Esophagus (tissue), 2 donors: ENCODE data around the gene ADIPOQ. TPM values are rescaled to one million over a fixed set of nuclear protein-coding genes. Genes with fewer than 3 reads are reported as not detected.
"Not testable (repeated sequence)": the region's sequence is repeated elsewhere in the genome, so short reads cannot be mapped to it uniquely, and the experiment has no call there.

Experiments used
- H3K27ac ChIP-seq, 2 donors: one replicate each; pipeline ENCODE4 v1.5.1; 2013; ENCODE audit warnings: low read depth in 2 of 2, mild to moderate bottlenecking in 2 of 2, inconsistent platforms in 1 of 2, low read length in 1 of 2, moderate library complexity in 1 of 2
- H3K27me3 ChIP-seq, 2 donors: one replicate each; pipeline ENCODE4 v1.6.1; 2013; ENCODE audit warnings: low read length in 2 of 2, control low read depth in 1 of 2, mild to moderate bottlenecking in 1 of 2; ENCODE audit not compliant: insufficient read depth in 2 of 2, control insufficient read depth in 1 of 2
- H3K36me3 ChIP-seq, 2 donors: one replicate each; pipeline ENCODE4 v1.6.1; 2013; ENCODE audit warnings: low read length in 1 of 2; ENCODE audit not compliant: control insufficient read depth in 2 of 2, insufficient read depth in 2 of 2
- H3K4me1 ChIP-seq, 2 donors: one replicate each; pipeline ENCODE4 v1.6.1; 2013; ENCODE audit warnings: low read length in 1 of 2; ENCODE audit not compliant: control insufficient read depth in 2 of 2, insufficient read depth in 2 of 2
- H3K4me3 ChIP-seq, 2 donors: one replicate each; pipeline ENCODE4 v1.5.1; 2013; ENCODE audit warnings: low read length in 2 of 2, mild to moderate bottlenecking in 2 of 2, low read depth in 1 of 2, moderate library complexity in 1 of 2
- H3K9me3 ChIP-seq, 2 donors: one replicate each; pipeline ENCODE4 v1.6.1; 2013; ENCODE audit warnings: mild to moderate bottlenecking in 2 of 2, low read depth in 1 of 2, low read length in 1 of 2, moderate library complexity in 1 of 2; ENCODE audit not compliant: control insufficient read depth in 2 of 2, insufficient read depth in 1 of 2
- WGBS, 2 donors: extraction: QIAGEN DNeasy Blood & Tissue Kit; methylation state at CpG; one replicate each; pipeline ENCODE4 v1.1.7; 2013; 5-methylcytosine and 5-hydroxymethylcytosine counted together
- polyA plus RNA-seq, 2 donors: library from polyadenylated mRNA; stranded (reverse); fragments of 200-250 nt; gene quantifications; one replicate each; pipeline ENCODE4 v1.2.3, GENCODE V29; 2013
- donor health status: healthy with polysubstance abuse.
- donor health status: Bipolar disorder and iron deficiency.

ADIPOQ gene
- polyA plus RNA-seq, 2 donors, result 0.04 to 0.20 TPM

GRCh38 chr3:186844908-186845307, 2.4 kb downstream of the ADIPOQ start:
- no peaks in the 10 kb centered on the region for H3K4me1 ChIP-seq
- no peaks in the 10 kb centered on the region for H3K9me3 ChIP-seq
- WGBS, 2 donors, result 81 to 94% methylated on average over 11 of the region's 11 CpGs
- no peak overlapping the region for H3K27ac ChIP-seq
- H3K27me3 ChIP-seq, result peaks cover 0 to 3% of the 10 kb centered on the region in 2 donors
- H3K4me3 ChIP-seq, result no peak overlapping the region
- no peaks in the 10 kb centered on the region for H3K36me3 ChIP-seq

- Histone ChIP-seq H3K9me3 (no peaks in the 10 kb centered on the region), H3K4me1 (no peaks in the 10 kb centered on the region), H3K27ac (no peak overlapping the region), H3K36me3 (no peaks in the 10 kb centered on the region), H3K27me3 (peaks cover 0 to 3% of the 10 kb centered on the region in 2 donors), H3K4me3 (no peak overlapping the region)
- 71 to 84% methylated on average over 10 of the region's 10 CpGs for WGBS, 2 donors
These were observed 3.2 kb downstream of the ADIPOQ start for GRCh38 chr3:186845756-186846155.

- Histone ChIP-seq H3K9me3 (no peaks in the 10 kb centered on the region), H3K4me1 (no peaks in the 10 kb centered on the region), H3K27ac (no peak overlapping the region), H3K36me3 (no peaks in the 10 kb centered on the region), H3K4me3 (no peak overlapping the region), H3K27me3 (peaks cover 0 to 3% of the 10 kb centered on the region in 2 donors)
- WGBS, 2 donors, result 62 to 63% methylated on average over 2 of the region's 2 CpGs
These were observed 4.9 kb downstream of the ADIPOQ start for GRCh38 chr3:186847437-186847836.

- no peaks in the 10 kb centered on the region for H3K36me3 ChIP-seq
- H3K4me3 ChIP-seq, result no peak overlapping the region
- no peak overlapping the region for H3K27ac ChIP-seq
- no peaks in the 10 kb centered on the region for H3K4me1 ChIP-seq
- WGBS, 2 donors, result 0 to 3% methylated on average over 1 of the region's 1 CpG
- no peaks in the 10 kb centered on the region for H3K9me3 ChIP-seq
- peaks cover 0 to 3% of the 10 kb centered on the region in 2 donors for H3K27me3 ChIP-seq
These were observed 7.0 kb downstream of the ADIPOQ start for GRCh38 chr3:186849374-186849975.

GRCh38 chr3:186851835-186852234, 9.3 kb downstream of the ADIPOQ start:
- H3K27ac ChIP-seq, H3K9me3 ChIP-seq, H3K4me1 ChIP-seq, H3K36me3 ChIP-seq, H3K27me3 ChIP-seq, H3K4me3 ChIP-seq: not testable (repeated sequence)
- 95 to 96% methylated on average over 3 of the region's 3 CpGs for WGBS, 2 donors

GRCh38 chr3:186852994-186853393, 10.5 kb downstream of the ADIPOQ start:
- Histone ChIP-seq H3K27me3 (no peaks in the 10 kb centered on the region), H3K27ac (no peak overlapping the region), H3K36me3 (no peaks in the 10 kb centered on the region), H3K4me1 (no peaks in the 10 kb centered on the region), H3K9me3 (no peaks in the 10 kb centered on the region), H3K4me3 (no peak overlapping the region)
- 75 to 84% methylated on average over 6 of the region's 6 CpGs for WGBS, 2 donors

- 94 to 98% methylated on average over 8 of the region's 8 CpGs for WGBS, 2 donors
- Histone ChIP-seq H3K4me3 (no peak overlapping the region), H3K36me3 (no peaks in the 10 kb centered on the region), H3K9me3 (no peaks in the 10 kb centered on the region), H3K27ac (no peak overlapping the region), H3K4me1 (no peaks in the 10 kb centered on the region), H3K27me3 (no peaks in the 10 kb centered on the region)
These were observed 11.6 kb downstream of the ADIPOQ start for GRCh38 chr3:186854146-186854545.

GRCh38 chr3:186854954-186855353, 12.4 kb downstream of the ADIPOQ start:
- no peaks in the 10 kb centered on the region for H3K9me3 ChIP-seq
- no peaks in the 10 kb centered on the region for H3K36me3 ChIP-seq
- H3K4me1 ChIP-seq, result no peaks in the 10 kb centered on the region
- no peak overlapping the region for H3K27ac ChIP-seq
- no peaks in the 10 kb centered on the region for H3K27me3 ChIP-seq
- no peak overlapping the region for H3K4me3 ChIP-seq
- 0% methylated on average over 1 of the region's 1 CpG for WGBS, 2 donors

- H3K4me1 ChIP-seq, result no peaks in the 10 kb centered on the region
- H3K27me3 ChIP-seq, result no peaks in the 10 kb centered on the region
- WGBS, 2 donors, result 88 to 91% methylated on average over 4 of the region's 4 CpGs
- no peak overlapping the region for H3K27ac ChIP-seq
- H3K9me3 ChIP-seq, result no peaks in the 10 kb centered on the region
- H3K4me3 ChIP-seq, result no peak overlapping the region
- no peaks in the 10 kb centered on the region for H3K36me3 ChIP-seq
These were observed 15.2 kb downstream of the ADIPOQ start for GRCh38 chr3:186857743-186858142.

GRCh38 chr3:186865215-186865853, 22.8 kb downstream of the ADIPOQ start:
- not testable (repeated sequence) for H3K27ac ChIP-seq, H3K27me3 ChIP-seq, H3K9me3 ChIP-seq, H3K4me1 ChIP-seq, H3K36me3 ChIP-seq, H3K4me3 ChIP-seq
- no CpG with 5 or more reads among the region's 13 CpGs for WGBS, 2 donors
